ENCODE data around the gene CKB.

The CKB gene

DNA sequence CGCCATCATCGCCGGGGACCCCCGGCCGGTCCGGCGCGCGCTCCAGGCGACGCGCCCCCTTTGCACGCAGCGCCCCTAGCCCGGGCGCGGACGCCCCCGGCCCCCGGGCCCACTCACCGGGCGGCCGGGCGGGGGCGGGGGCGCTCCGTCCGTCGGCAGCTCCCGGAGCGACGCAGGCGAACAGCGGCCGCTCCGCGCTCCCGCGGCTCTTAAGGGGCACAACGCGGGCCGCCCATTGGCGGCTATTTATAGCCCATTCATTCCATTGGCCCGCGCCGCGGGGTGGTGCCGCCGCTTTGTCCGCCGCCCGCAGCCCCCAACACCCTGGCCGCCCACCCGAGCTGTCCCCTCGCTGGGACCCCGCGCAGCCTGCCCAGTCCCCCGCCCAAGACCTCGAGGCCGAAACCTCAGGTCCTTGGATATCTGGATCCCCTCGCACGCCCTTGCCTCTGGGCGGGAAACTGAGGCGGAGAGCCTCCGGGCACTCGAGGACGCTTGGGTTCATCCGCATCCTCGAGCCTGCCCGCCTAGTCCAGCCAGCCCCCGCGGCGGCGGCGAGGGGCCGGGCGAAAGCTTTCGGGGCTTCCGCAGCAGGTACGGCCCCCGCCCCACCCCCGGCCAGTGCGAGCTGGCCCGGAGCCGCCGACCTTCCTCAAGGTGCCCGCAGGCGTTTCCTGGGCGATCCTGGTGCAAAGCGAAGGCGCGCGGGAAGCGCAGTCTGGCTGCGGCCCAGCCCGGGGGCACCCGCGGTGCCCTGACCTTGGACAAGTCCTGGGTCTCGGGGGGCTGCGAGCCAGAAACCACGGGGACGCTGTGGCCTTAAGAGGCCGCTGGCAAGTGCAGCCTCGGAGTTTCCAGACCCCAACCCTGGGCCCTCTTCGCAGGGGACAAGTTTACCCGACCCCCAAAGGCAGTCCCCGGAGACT is at the start of gene CKB:
Gene CKB, minus strand, starts transcription at position 182 of the 926 bp plus-strand sequence. CDS start 337 bp downstream, outside the sequence.
- DNase-seq (ENCODE audit: low spot score), result peak; percentile 90

DNA sequence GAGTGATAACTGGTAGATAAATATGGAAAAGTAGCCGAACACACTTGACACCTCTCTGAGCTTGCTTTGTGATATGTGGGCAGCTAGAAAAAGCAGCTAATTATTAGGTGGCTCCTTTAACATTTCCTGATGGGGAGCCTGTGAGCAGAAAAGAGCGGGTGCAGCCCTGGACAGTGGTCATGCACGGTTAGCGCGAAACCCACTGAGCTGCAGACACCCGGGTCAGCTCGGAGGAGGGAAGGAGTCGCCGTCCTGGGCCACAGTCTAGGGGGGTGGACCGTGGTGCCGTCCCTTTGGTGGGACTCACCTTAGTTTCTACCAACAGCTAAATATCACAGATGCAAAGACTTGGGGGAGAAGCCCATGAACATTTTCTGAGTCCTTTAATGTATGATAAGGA is 46.8 kb upstream of the CKB start:
- DNase-seq (ENCODE audit: low spot score), result no peak

DNA sequence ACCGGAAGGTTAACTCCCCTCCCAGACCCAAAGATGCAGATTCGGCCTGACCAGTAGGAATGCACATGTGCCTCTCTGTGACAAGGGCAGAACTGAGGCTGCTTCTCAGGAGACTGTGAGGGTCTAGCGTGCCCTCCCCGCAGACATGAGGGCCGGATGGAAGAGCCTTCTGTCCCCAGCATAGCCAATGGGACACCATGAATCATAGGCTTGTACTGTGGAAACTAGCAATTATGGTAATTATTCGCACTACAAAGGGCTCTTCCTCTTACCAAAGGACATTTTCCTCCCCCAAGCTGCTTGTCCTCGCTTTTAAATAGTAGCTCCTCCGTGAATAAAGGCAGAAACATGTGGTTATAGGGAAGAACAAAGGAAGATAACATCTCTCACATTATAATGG is 46.3 kb upstream of the CKB start:
- no peak for DNase-seq (ENCODE audit: low spot score)

DNA sequence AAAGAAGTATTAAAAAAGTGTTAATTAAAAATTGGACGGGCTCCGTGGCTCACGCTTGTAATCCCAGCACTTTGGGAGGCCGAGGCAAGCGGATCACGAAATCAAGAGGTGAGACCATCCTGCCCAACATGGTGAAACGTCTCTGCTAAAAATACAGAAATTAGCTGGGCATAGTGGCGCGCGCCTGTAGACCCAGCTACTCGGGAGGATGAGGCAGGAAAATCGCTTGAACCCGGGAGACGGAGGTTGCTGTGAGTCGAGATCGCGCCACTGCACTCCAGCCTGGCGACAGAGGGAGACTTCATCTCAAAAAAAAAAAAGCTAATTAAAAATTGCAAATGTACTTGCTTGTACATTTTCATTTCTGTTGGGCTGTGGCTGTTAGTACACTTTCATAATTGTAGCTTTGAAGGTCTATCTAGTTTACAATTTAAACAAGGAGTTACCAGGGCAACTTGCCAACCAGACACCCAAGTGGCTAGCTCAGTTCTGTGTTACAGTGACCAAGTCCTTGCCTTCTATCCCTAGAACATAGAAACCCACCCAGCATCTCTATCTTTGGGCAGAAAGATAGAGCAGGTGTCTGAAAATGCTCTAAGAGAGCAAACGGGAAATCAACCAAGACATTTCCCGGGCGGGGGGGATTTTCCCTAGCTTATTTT is 41.3 kb upstream of the CKB start:
- no peak for DNase-seq (ENCODE audit: low spot score)

DNA sequence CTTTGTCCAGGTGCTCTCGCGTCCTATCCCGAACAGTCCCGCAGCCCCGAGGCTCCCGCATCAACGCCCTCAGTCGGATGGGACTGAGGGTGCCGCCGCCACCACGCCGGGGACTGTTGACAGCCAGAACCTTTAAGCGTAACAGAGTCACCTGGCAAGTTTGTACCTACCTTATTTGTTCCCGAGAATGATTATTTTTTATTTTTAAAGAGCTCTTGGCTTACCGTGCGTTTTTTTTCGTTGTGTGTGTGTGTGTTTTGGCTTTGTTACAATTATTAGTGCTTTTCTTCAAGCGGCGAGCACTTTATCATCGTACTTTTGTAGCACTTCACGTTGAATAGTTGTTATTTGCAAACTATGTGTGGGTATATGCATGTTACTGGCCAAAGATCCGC is 40.6 kb upstream of the CKB start:
- no peak for DNase-seq (ENCODE audit: low spot score)

DNA sequence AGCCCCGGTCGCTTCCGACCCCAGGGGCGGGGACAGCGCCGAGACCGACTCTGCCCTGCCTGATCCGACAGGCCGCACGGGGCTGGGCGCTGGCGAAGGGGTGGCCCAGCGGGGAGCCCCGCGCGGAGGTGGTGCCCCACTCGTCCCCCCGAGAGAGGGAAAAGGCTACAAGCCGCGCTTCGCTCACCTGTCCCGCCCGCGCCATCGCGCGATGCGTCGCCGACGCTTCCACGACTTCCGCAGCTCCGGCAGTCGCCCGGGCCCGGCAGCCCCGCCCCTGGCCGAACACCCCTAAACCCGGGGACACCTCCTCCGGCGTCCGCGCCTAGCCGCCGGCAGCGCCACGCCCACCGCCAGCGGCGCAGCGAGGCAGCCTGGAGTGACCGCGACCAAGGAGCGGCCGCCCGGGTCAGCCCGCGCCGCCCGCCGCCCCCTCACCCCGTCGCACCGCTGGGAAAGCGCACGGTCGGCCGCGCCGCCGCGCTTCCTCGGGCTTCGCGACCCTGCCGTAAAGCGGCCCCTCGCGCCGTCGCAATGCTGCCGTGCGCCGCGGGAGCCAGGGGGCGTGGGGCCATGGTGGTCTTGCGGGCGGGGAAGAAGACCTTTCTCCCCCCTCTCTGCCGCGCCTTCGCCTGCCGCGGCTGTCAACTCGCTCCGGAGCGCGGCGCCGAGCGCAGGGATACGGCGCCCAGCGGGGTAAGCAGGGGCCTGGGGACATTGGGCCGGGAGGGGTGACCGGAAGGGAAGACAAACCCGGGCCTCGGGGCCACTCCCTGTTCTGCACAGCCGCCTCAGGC is 40.0 kb upstream of the CKB start, which contains the start of the genes BAG5 and COA8:
Gene BAG5, minus strand, starts transcription at position 229 of the 797 bp plus-strand sequence. CDS start 1,493 bp downstream, outside the sequence.
Gene COA8, plus strand, starts transcription at position 532 of the 797 bp plus-strand sequence. Its CDS starts 42 bp downstream, at position 574.
- peak; percentile 94 for DNase-seq (ENCODE audit: low spot score)

DNA sequence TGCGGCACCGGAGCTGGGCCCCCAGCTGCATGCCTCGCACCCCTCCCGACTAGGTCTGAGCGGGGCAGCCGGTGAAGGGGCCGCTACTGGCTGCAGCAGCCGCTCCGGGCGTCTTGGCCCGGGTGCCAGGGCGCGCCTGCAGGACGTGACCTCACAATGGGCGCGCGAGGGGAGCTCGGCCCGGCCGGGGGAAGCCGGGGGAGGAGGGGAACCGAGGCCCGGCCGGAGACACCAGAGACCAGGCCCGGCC is 39.5 kb upstream of the CKB start:
- peak; percentile 79 for DNase-seq (ENCODE audit: low spot score)

DNA sequence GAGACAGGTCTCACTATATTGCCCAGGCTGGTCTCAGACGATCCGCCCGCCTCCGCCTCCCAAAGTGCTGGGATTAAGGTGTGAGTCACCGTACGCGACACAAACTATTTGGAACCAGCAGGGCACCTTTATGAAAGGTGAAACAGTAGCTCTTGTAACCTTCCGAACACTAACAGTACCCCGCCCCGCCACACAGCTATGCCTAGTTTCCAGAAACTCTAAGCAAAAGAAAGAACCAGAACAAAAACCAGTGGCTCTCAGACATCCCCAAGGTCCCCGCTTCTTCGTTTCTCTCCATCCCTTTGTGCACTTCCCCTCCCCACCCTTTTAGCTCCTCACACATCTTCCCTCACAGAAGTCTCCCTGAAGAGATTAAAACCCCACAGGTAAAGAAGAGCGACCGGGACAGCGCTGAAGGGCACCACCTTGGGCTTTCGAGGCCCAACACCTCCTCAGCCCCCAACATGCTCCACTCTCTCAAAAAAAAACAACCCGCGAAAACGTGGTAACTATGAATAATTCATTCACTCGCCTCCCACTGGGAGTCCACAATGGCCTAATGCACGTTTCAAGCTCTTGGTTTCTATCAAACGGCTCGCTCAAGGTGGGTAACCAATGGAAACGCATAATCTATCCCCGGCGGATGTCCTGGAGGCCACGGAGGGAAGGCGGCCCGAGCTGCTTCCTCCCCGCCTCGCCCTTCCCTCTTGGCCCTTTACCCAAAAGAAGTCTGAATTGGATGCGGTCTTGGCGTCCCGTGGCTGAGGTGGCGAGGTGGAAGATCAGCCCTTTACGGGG is 39.0 kb upstream of the CKB start:
- peak; percentile 82 for DNase-seq (ENCODE audit: low spot score)

DNA sequence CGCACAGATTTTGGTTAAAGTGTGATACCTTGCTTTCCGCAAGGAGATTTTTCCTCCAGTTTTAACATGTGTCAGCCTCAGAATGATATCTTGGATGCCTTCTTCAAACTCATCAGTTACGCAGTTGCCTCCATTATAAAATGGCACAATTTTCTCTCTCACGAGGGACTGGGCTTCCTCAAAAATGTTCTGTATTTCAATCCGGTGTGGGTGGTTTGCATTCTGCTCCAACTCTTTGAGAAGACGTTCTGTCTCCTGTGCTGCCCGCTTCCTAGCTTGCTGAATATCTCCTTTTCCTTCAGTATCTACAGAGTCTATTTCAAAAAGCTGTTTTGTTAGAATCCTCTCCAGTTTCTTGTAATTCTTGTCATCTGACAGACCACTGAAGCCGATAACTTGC is 38.1 kb upstream of the CKB start:
- no peak for DNase-seq (ENCODE audit: low spot score)

DNA sequence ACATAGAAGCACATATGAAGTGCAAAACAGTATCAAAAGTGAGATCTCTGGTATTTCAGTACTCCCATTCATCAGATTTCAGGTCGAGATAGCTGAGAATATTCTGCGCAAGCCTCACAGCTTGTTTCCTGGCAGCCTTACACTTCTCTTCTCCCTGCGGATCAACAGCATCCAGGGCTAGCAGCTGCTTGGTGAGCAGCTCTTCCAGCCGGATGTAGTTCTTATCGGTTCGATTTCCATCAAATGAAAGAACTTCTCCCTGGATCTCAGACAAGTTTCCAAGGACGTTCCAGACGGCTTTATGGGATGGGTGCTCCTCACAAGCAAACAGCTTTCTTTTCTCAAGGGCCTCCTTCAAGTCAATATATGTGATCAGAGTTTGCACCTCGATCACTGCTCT is 37.1 kb upstream of the CKB start:
- DNase-seq (ENCODE audit: low spot score), result no peak

DNA sequence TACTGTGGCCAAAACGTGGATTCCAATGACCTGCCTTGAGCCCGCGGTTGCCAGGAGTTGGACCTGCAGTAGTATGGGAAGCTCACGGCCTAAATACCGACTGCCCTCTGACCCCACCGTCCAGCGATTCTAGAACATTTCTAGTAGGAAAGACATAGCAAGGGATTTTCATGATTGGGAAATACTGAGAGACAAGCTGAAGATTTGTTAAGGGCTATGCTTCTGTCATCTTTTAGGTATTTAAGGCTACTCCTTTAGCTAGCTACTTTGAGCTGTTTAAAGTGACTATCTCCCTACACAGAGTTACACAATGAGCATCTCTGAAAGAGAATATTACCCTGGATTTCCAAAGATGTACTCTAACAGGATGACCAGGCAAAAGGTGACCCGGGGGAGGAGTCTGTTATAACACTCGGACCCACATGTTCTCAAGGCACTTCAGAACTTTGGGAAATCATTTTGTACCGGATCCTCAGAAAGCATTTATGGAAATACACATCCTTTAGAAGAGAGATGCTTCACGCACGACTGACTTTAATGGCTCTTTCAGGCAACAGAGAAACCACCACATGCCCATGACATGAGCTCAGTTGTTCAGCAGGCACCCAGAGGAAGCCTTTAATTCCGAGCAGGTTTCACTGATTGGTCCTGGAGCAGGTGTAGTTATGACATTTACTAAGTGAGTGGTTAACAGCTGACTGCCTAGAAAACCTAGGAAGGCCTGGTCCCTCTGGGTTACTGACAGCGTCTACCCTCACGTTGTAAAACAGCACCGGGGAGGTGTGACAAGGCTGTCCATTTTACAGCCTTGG is 35.6 kb upstream of the CKB start:
- peak; percentile 67 for DNase-seq (ENCODE audit: low spot score)

DNA sequence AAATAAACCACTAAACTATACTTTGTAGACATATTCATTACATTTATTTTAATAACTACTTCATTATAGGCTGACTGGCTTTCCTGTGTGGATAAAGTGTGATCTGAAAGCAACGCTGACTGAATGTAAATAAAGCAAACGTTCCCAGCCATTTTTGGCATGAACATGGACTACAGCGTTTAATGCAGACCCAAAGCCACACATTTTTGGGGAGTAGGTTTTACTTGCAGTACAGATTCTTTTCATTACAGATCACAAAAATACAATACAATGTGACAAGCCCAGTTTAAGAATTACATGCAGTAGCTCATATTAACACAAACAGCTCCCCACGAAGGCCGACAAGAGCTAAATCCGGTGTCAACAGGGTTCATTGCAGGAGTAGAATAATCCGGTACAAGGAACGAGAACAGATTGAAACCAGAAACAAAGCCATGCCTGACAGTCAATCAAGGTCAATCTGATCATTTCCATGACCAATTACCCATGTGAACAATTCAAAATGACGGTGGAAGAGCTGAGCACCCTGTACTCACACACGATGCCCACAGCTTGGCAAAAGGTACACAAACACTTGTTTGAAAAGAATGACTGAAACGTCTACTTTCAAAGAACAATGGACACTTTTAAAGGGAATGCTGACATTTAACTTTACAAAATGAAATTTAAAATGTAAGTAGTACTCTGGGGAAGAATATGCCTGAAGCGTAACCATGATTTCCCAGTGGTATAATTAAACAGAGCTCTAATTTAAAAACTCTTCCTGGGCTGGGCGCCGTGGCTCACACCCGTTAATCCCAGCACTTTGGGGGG is 34.5 kb upstream of the CKB start:
- DNase-seq (ENCODE audit: low spot score), result no peak

DNA sequence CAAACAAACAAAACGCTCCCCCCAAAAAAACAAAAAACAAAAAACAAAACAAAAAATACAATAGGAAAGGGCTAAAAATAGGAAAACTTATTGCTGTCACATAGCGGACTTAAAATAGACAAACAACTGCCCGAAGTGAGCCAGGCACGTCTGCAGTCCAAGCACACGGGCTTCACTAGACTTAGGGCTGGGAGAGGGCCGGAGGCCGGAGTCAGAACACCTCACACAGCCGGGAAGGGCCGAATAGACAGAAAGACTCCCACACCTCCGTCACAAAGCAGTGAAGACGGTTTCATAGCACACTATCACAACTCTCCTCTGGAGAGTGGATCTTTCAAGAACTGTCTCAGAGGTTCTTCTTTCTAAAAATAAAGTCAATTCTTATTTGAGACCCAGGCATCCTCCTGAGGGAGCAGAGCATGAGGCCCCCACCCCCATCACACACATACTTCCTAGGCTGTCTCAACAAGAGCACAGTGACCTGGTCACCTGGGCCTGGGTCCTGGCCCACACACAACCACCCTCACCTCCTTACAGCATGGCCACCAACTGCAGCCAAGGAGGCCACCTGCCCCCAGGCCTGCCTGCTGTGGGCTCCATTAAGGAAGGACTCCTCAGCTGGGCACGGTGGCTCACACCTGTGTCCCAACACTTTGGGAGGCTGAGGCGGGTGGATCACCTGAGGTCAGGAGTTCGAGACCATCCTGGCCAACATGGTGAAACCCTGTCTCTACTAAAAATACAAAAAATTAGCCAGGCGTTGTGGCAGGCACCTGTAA is 33.1 kb upstream of the CKB start:
- no peak for DNase-seq (ENCODE audit: low spot score)

DNA sequence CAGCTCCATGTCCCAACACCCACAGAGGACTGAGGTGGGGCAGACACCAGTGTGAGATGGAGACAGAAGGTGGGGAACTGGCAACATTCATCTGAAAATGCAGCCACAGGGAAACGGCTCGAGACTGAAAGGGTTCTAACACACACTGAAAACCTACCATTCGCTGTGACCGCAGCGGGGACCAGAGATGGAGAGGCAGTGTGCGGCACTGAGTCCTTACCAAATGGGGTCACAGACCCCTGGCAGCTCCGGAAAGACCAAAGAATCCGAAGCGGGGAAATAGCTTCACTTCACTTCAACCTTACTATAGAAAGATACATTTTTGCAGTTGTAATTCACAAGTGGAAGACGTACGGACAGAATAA is 30.2 kb upstream of the CKB start:
- no peak for DNase-seq (ENCODE audit: low spot score)

DNA sequence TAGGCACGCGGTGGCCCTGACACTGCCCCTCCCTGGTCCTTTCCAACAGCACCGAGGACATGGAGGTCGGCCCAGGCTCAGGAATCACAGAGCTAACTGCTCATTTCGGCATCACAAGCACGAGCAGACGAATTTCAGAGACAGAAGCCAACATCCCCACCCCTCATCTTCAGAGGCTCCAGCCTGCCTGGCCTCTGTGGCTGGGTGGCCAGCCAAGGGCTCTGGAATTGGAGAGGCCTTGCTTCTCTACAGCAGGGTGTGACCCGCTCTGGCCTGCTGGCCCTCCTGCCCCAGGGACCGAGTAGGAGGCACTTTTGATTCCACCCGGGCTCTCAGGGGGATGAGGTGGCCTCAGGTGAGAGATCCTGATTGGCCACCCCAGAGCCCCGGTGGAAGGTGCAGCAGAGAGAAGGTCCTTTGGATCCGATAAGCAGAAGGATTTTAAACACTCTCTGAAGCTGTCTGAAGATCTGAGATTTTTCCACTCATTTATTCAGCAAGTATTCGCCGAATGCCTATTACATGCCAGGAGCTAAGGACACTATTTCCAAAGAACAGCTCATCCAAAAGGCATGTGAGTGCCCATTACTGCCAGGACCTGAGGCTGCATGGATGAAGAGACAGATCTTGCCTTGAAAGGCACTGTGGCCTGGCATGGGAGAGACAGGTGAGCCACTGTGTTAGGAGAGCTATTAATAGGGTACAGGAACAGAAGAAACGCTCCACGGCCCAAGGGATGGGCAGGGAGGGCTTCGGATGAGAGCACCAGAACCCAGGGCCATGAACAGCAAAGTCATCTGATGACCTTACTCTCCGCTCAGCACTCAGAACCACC is 29.6 kb upstream of the CKB start:
- peak; percentile 78 for DNase-seq (ENCODE audit: low spot score)

DNA sequence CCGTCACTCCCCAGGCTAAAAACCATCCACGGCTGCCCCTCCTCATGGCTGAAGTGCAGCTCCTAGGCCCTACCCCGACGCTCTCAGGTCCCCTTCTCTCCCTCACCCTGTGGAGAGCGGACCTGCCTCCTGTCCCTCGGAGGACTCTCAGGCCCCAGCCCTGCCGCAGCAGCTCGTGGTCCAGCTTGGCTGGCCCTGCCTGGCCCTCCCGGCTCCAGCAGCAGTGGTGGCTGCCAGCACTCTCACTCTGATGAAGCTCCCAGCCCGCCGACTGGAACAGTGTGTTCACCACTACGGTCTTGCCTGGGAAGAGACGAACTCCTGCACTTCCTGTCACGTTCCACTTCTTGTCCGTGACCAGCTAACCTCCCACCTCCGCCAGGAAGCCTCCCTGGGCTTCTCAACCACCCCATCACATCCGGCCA is 28.7 kb upstream of the CKB start:
- DNase-seq (ENCODE audit: low spot score), result no peak

DNA sequence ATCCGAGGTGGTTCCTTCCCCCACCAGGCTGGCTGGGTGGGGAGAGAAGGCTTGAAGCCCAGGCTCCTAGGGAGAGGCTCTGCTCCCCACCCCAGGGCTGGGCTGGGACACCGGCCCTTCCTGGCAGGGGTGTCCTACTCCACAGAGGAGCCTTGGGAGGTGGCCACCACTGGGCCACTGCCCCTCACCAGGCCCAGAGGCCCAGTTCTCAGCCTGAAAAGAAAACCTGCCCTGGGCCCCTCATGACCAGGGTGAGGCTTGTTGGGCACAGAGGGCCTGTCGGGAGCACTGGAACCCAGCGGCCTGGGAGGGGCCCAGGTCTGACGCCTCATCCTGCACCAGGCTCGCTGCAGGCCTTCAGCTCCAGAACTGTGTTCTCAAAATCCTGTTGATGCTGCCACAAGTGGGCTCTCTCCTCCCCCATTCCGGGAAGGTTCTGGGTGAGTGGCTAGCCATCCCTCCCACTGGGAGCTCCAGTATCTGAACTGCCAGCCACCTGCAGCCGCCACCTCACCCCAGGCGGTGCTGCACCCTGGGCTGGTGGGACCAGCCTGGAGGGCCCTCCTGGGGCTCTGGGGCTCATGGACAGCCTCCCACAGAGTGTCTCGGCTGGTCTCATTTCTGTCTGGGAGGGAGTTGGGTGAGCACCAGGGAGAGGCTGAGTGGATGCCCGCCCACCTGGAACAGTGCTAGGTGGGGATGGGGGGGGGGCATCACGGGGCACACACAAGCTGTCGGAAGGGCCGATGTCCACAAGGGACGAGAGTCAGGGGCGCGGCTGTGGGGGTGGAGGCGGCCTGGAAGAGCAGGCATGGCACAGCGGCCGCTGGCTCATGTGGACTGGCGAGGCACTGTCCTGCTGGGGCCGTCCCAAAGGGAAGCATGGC is 28.1 kb upstream of the CKB start:
- no peak for DNase-seq (ENCODE audit: low spot score)

All from GM03348 (cell line).